H1 (cell line): ENCODE measurements around the gene ITPKA. TPM values are rescaled to one million over a fixed set of nuclear protein-coding genes. Genes with fewer than 3 reads are reported as not detected.
A peak's percentile ranks its signal among the peaks of the same experiment; 100 is the strongest.

Experiments used
- BACH1 ChIP-seq: IDR thresholded peaks from 2 replicates; pipeline ENCODE4 v1.6.1; 2012; ENCODE audit warnings: low read length, improper control_type of control experiment
- BCL11A ChIP-seq, 2 experiments: IDR thresholded peaks; one replicate each; pipeline ENCODE4 v1.6.1; 2011; ENCODE audit warnings: low read depth in 2 of 2, low read length in 2 of 2, mild to moderate bottlenecking in 2 of 2
- CBX8 ChIP-seq: fragments of 300-800, 300-1000 bp; sonication (generic); IDR thresholded peaks from 2 replicates; pipeline ENCODE4 v1.7.1; 2016; ENCODE audit warnings: low read depth, low read length, borderline replicate concordance
- CREB1 ChIP-seq: IDR thresholded peaks from 2 replicates; pipeline ENCODE4 v1.6.1; 2012; ENCODE audit warnings: inconsistent platforms
- CTBP2 ChIP-seq: IDR thresholded peaks from 2 replicates; pipeline ENCODE4 v1.7.0; 2011; ENCODE audit warnings: borderline replicate concordance, mild to moderate bottlenecking, moderate library complexity, mixed read lengths, low read length; ENCODE audit not compliant: insufficient read depth, insufficient read length
- EP300 ChIP-seq, 2 experiments: IDR thresholded peaks; 1 replicate in 1 of 2; 2 replicates in 1 of 2; pipeline ENCODE4 v1.6.1; 2011 to 2012; ENCODE audit warnings: low read depth in 2 of 2, low read length in 2 of 2, mild to moderate bottlenecking in 2 of 2, borderline replicate concordance in 1 of 2, inconsistent platforms in 1 of 2, moderate library complexity in 1 of 2
- GABPA ChIP-seq: IDR thresholded peaks from 2 replicates; pipeline ENCODE4 v1.6.1; 2011; ENCODE audit warnings: mild to moderate bottlenecking, low read length, moderate library complexity, borderline replicate concordance; ENCODE audit not compliant: insufficient read depth
- JUN ChIP-seq: IDR thresholded peaks from 2 replicates; pipeline ENCODE4 v1.6.1; 2011; ENCODE audit warnings: low read depth, mild to moderate bottlenecking, improper control_type of control experiment, low read length
- NRF1 ChIP-seq: IDR thresholded peaks from 2 replicates; pipeline ENCODE4 v1.6.1; 2011; ENCODE audit warnings: mild to moderate bottlenecking, low read depth, low read length, improper control_type of control experiment
- POLR2AphosphoS5 ChIP-seq: IDR thresholded peaks from 2 replicates; pipeline ENCODE4 v1.6.1; 2011; ENCODE audit warnings: low read depth, low read length
- POU5F1 ChIP-seq: IDR thresholded peaks from 2 replicates; pipeline ENCODE4 v1.6.1; 2011; ENCODE audit warnings: low read depth, mild to moderate bottlenecking, low read length, moderate library complexity
- SAP30 ChIP-seq: fragments of 300-600 bp; sonication (generic); IDR thresholded peaks from 2 replicates; pipeline ENCODE4 v1.7.1; 2012; ENCODE audit warnings: low read length, moderate library complexity, mild to moderate bottlenecking, inconsistent platforms; ENCODE audit not compliant: insufficient read depth, insufficient replicate concordance
- SIN3A ChIP-seq, 2 experiments: IDR thresholded peaks in 1 of 2; conservative IDR thresholded peaks in 1 of 2; 2 replicates each; pipeline ENCODE4 v1.6.1; 2011 to 2012; ENCODE audit warnings: low read length in 2 of 2, improper control_type of control experiment in 1 of 2, low read depth in 1 of 2, mild to moderate bottlenecking in 1 of 2
- SIRT6 ChIP-seq: IDR thresholded peaks from one replicate; pipeline ENCODE4 v1.7.1; 2012; ENCODE audit warnings: low read length, inconsistent platforms
- SP1 ChIP-seq: IDR thresholded peaks from 2 replicates; pipeline ENCODE4 v1.6.1; 2011; ENCODE audit warnings: low read depth, low read length
- SP2 ChIP-seq: IDR thresholded peaks from 2 replicates; pipeline ENCODE4 v1.6.1; 2012; ENCODE audit warnings: mild to moderate bottlenecking, low read length, inconsistent platforms
- SUZ12 ChIP-seq: fragments of 200-600 bp; sonication (generic); IDR thresholded peaks from 2 replicates; pipeline ENCODE4 v1.6.1; 2012; ENCODE audit warnings: mild to moderate bottlenecking, inconsistent platforms, low read length, moderate library complexity, mixed read lengths
- polyA plus RNA-seq, 7 experiments: library from polyadenylated mRNA; depleted of rRNA in 3 of 7; stranded (reverse) in 5 of 7; unstranded in 2 of 7; fragments of >200 nt in 5 of 7; fragments of 200-250 nt in 2 of 7; gene quantifications; 1 replicate in 5 of 7; 2 replicates in 1 of 7; 4 replicates in 1 of 7; pipeline versions ENCODE4 v1.2.1 to v1.2.3, GENCODE V29; 2011 to 2013; ENCODE audit warnings: missing spikeins in 2 of 7, mixed read lengths in 2 of 7
- total RNA-seq: library from RNA; stranded (reverse); fragmentation: NEBNext Ultra II Directional; extraction: Animal tissue kit (Norgen Biotek cat#: 25700); gene quantifications from 2 replicates; pipeline ENCODE4 v1.2.1, GENCODE V29; 2021
- TF ChIP-seq, protein P1 (sequence below), 3 experiments: IDR thresholded peaks; 1 replicate in 2 of 3; 2 replicates in 1 of 3; pipeline versions ENCODE4 v1.5.1 to v1.6.1; 2011; ENCODE audit warnings: low read length in 3 of 3, mild to moderate bottlenecking in 3 of 3, inconsistent platforms in 2 of 3, low read depth in 1 of 3, moderate library complexity in 1 of 3; ENCODE audit not compliant: insufficient read depth in 1 of 3; ENCODE audit errors: control extremely low read depth in 1 of 3
- TF ChIP-seq, protein P2 (sequence below): IDR thresholded peaks from 2 replicates; pipeline ENCODE4 v1.6.1; 2012; ENCODE audit warnings: inconsistent platforms
- TF ChIP-seq, protein P3 (sequence below): IDR thresholded peaks from 2 replicates; pipeline ENCODE4 v1.6.1; 2011; ENCODE audit warnings: low read length, improper control_type of control experiment

Gene ITPKA
- total and polyA plus RNA-seq, 2 of the 8 experiments (the other 6 are each of a cell fraction or from before 2014, with no cell fraction given) = 0.39 to 0.99 TPM

DNA sequence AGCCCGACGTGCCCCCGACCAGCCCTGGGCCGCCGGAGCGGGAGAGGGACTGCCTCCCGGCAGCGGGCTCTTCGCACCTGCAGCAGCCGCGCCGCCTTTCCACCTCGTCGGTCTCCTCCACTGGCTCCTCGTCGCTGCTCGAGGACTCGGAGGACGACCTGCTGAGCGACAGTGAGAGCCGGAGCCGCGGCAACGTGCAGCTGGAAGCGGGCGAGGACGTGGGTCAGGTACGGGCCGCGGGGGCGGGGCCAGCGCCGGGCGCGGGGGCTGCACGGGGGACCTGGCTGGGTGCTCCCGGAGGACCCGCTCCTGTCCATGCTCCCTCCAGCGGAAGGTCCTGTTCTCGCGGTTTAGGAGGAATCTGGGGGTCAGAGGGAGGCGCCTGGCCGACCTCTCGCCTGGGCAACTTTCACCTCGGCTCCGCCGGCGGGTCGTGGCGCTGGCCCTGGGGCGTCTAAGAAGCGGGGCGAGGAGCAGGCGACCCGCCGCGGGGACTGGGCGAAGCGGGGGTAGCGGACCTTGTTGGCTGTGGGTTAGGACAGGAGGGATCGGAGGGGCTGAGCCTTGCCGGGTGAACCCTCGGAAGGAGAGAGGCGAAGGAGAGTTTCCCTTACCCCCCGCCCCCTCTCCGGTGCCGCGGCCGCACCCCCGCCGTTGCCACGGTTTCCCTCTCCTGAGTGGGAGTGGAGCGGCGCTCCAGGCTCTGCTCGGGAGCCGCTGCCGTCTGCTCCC, 682 bp downstream of the ITPKA start (continued):
- TF ChIP-seq EP300 (IDR thresholded peaks at IDR 0.05; ENCODE audit: borderline replicate concordance in 1 of 2, low read depth in 2 of 2, low read length in 2 of 2) (no peak), SIN3A (conservative IDR thresholded peaks at IDR 0.05 in 1 of 2, IDR thresholded peaks at IDR 0.05 in 1 of 2; ENCODE audit: low read depth in 1 of 2, low read length in 2 of 2) (no peak), BCL11A (IDR thresholded peaks at IDR 0.05; ENCODE audit: low read depth in 2 of 2, low read length in 2 of 2) (no peak), POLR2AphosphoS5 (no peak), SIRT6 (no peak), CBX8 (no peak), JUN (no peak), BACH1 (no peak), CREB1 (no peak), GABPA (no peak), SAP30 (no peak), SUZ12 (peak; percentile 80), SP1 (no peak), POU5F1 (no peak), SP2 (no peak), CTBP2 (peak; percentile 83), NRF1 (no peak)
- TF ChIP-seq, protein P1, sequence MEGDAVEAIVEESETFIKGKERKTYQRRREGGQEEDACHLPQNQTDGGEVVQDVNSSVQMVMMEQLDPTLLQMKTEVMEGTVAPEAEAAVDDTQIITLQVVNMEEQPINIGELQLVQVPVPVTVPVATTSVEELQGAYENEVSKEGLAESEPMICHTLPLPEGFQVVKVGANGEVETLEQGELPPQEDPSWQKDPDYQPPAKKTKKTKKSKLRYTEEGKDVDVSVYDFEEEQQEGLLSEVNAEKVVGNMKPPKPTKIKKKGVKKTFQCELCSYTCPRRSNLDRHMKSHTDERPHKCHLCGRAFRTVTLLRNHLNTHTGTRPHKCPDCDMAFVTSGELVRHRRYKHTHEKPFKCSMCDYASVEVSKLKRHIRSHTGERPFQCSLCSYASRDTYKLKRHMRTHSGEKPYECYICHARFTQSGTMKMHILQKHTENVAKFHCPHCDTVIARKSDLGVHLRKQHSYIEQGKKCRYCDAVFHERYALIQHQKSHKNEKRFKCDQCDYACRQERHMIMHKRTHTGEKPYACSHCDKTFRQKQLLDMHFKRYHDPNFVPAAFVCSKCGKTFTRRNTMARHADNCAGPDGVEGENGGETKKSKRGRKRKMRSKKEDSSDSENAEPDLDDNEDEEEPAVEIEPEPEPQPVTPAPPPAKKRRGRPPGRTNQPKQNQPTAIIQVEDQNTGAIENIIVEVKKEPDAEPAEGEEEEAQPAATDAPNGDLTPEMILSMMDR (IDR thresholded peaks at IDR 0.05; ENCODE audit: control extremely low read depth in 1 of 3, insufficient read depth in 1 of 3, low read depth in 1 of 3, low read length in 3 of 3) = peak; percentile 6 to 40 (median 29); a peak in 2 of 4 replicates
- TF ChIP-seq, protein P2, sequence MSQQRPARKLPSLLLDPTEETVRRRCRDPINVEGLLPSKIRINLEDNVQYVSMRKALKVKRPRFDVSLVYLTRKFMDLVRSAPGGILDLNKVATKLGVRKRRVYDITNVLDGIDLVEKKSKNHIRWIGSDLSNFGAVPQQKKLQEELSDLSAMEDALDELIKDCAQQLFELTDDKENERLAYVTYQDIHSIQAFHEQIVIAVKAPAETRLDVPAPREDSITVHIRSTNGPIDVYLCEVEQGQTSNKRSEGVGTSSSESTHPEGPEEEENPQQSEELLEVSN = peak; percentile 98
- TF ChIP-seq, protein P3, sequence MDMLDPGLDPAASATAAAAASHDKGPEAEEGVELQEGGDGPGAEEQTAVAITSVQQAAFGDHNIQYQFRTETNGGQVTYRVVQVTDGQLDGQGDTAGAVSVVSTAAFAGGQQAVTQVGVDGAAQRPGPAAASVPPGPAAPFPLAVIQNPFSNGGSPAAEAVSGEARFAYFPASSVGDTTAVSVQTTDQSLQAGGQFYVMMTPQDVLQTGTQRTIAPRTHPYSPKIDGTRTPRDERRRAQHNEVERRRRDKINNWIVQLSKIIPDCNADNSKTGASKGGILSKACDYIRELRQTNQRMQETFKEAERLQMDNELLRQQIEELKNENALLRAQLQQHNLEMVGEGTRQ = no peak
